ENCODE results near the gene RNF141. TPM values are rescaled to one million over a fixed set of nuclear protein-coding genes. Genes with fewer than 3 reads are reported as not detected.

Gene RNF141
- total and polyA plus RNA-seq, 2 donors (not counting 1 experiment from before 2014, with no cell fraction given): 32.5 to 43.5 TPM

GRCh38 chr11:10483584-10483983 lies 57.4 kb downstream of the RNF141 start:
- H4K20me1 ChIP-seq (ENCODE audit: control insufficient read depth, extremely low read depth, insufficient read depth, low read length): no peaks in the 10 kb centered on the region
- H3K9ac ChIP-seq (ENCODE audit: insufficient read depth, low read length): no peak overlapping the region
- no peak for TF ChIP-seq CTCF (conservative IDR thresholded peaks at IDR 0.05 in 1 of 2, IDR thresholded peaks at IDR 0.05 in 1 of 2; ENCODE audit: low read depth in 1 of 2, low read length in 2 of 2)
- no peak for TF ChIP-seq EZH2 (IDR thresholded peaks at IDR 0.05; ENCODE audit: low read length, missing control alignments)
- H3K27me3 ChIP-seq (ENCODE audit: control insufficient read depth, insufficient read depth, low read length): no peaks in the 10 kb centered on the region
- peaks cover 5% of the 10 kb centered on the region for H3K36me3 ChIP-seq (ENCODE audit: control insufficient read depth, insufficient read depth, low read length)
- H3K4me2 ChIP-seq (ENCODE audit: extremely low read depth, insufficient read depth, low read length): no peak overlapping the region
- H2AFZ ChIP-seq (ENCODE audit: low read length): no peak overlapping the region
- no peaks in the 10 kb centered on the region for H3K9me3 ChIP-seq (ENCODE audit: control insufficient read depth, insufficient read depth, low read depth, low read length)
- no peak for DNase-seq (ENCODE audit: low read depth in 2 of 2)
- no peaks in the 10 kb centered on the region for H3K4me1 ChIP-seq (ENCODE audit: control insufficient read depth, extremely low read depth, insufficient read depth, low read length)
- H3K27ac ChIP-seq (ENCODE audit: insufficient read depth, low read length): no peak overlapping the region
- no peak overlapping the region for H3K4me3 ChIP-seq (replicated peaks in 1 of 4; ENCODE audit: control extremely low read depth in 1 of 4, insufficient read depth in 1 of 4, low read depth in 3 of 4, low read length in 4 of 4)
- no peaks in the 10 kb centered on the region for H3K79me2 ChIP-seq (ENCODE audit: control insufficient read depth, insufficient read depth, low read length)

DNA sequence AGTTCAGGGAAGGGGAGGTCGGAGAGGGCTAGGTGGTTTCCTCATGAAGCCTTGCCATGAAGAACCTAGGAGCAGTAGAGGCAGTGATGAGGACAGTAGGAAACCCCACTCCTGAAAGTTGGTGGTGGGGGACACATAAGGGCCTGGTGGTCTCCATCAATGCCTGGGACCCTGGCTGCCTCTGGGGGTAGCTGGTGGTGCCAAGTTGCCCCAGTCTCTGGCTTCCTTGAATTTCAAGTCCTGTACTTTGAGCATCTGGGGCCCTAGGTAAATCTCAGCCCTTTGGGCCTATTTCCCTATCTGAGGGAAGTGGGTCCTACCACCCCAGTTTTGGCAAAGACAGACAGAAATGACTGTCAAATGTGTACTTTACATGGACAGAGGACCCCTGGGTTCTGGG lies 57.8 kb downstream of the RNF141 start:
- Histone ChIP-seq H3K27me3 (ENCODE audit: control insufficient read depth, insufficient read depth, low read length) (no peaks in the 10 kb centered on the region), H3K4me2 (ENCODE audit: extremely low read depth, insufficient read depth, low read length) (no peak overlapping the region), H3K9ac (ENCODE audit: insufficient read depth, low read length) (no peak overlapping the region), H3K4me3 (replicated peaks in 1 of 4; ENCODE audit: control extremely low read depth in 1 of 4, insufficient read depth in 1 of 4, low read depth in 3 of 4, low read length in 4 of 4) (no peak overlapping the region), H2AFZ (ENCODE audit: low read length) (no peak overlapping the region), H3K27ac (ENCODE audit: insufficient read depth, low read length) (no peak overlapping the region), H3K9me3 (ENCODE audit: control insufficient read depth, insufficient read depth, low read depth, low read length) (no peaks in the 10 kb centered on the region), H3K79me2 (ENCODE audit: control insufficient read depth, insufficient read depth, low read length) (no peaks in the 10 kb centered on the region), H3K36me3 (ENCODE audit: control insufficient read depth, insufficient read depth, low read length) (peaks cover 5% of the 10 kb centered on the region), H3K4me1 (ENCODE audit: control insufficient read depth, extremely low read depth, insufficient read depth, low read length) (no peaks in the 10 kb centered on the region), H4K20me1 (ENCODE audit: control insufficient read depth, extremely low read depth, insufficient read depth, low read length) (no peaks in the 10 kb centered on the region)
- DNase-seq (ENCODE audit: low read depth in 2 of 2): no peak
- TF ChIP-seq EZH2 (IDR thresholded peaks at IDR 0.05; ENCODE audit: low read length, missing control alignments) (no peak), CTCF (conservative IDR thresholded peaks at IDR 0.05 in 1 of 2, IDR thresholded peaks at IDR 0.05 in 1 of 2; ENCODE audit: low read depth in 1 of 2, low read length in 2 of 2) (no peak)

DNA sequence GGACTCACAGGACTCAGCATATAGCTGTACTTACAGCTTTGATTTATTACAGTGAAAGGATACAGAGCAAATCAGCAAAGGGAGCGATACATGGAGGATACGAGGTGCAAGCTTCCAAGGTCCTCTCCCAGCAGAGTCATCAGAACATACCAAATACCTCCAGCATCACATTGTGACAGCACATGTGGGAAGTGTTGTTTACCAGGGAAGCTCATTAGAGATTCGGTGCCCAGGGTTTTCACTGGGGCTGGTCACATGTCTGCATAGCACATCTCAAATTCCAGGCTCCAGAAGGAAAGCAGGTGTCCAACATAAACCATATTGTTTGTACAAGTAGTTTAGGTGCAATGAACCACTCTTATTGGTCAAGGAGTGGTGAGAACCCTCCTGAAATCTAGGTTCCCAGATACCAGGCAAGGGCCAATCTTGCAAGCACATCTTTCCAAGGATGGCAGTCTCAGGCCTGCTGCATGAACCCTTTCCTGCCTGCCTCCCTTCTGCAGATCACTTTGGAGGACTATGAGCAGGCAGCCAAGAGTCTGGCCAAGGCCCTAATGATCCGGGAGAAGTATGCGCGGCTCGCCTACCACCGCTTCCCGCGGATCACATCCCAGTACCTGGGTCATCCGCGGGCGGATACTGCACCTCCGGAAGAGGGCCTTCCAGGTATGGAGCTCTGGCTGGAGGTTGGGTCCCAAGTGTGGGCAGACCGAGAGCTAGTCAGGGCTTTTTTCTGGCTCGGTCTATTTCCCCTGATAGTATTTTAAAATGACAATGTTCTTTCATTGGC lies 59.2 kb downstream of the RNF141 start:
- TF ChIP-seq CTCF (conservative IDR thresholded peaks at IDR 0.05 in 1 of 2, IDR thresholded peaks at IDR 0.05 in 1 of 2; ENCODE audit: low read depth in 1 of 2, low read length in 2 of 2): no peak
- TF ChIP-seq EZH2 (IDR thresholded peaks at IDR 0.05; ENCODE audit: low read length, missing control alignments): no peak
- Histone ChIP-seq H3K9ac (ENCODE audit: insufficient read depth, low read length) (no peak overlapping the region), H3K4me1 (ENCODE audit: control insufficient read depth, extremely low read depth, insufficient read depth, low read length) (no peaks in the 10 kb centered on the region), H3K36me3 (ENCODE audit: control insufficient read depth, insufficient read depth, low read length) (peaks cover 5% of the 10 kb centered on the region), H2AFZ (ENCODE audit: low read length) (no peak overlapping the region), H3K27ac (ENCODE audit: insufficient read depth, low read length) (no peak overlapping the region), H3K79me2 (ENCODE audit: control insufficient read depth, insufficient read depth, low read length) (no peaks in the 10 kb centered on the region), H4K20me1 (ENCODE audit: control insufficient read depth, extremely low read depth, insufficient read depth, low read length) (no peaks in the 10 kb centered on the region), H3K9me3 (ENCODE audit: control insufficient read depth, insufficient read depth, low read depth, low read length) (no peaks in the 10 kb centered on the region), H3K4me2 (ENCODE audit: extremely low read depth, insufficient read depth, low read length) (no peak overlapping the region), H3K27me3 (ENCODE audit: control insufficient read depth, insufficient read depth, low read length) (no peaks in the 10 kb centered on the region), H3K4me3 (replicated peaks in 1 of 4; ENCODE audit: control extremely low read depth in 1 of 4, insufficient read depth in 1 of 4, low read depth in 3 of 4, low read length in 4 of 4) (no peak overlapping the region)
- DNase-seq (ENCODE audit: low read depth in 2 of 2): peak in 1 of 2 donors; percentile 12

Data from fibroblast of lung (primary cell).